ENCODE data around the gene MXRA8. TPM values are rescaled to one million over a fixed set of nuclear protein-coding genes. Genes with fewer than 3 reads are reported as not detected.

MXRA8 gene
- total RNA-seq, 1 donor from 2014 or later: 0.11 TPM

DNA sequence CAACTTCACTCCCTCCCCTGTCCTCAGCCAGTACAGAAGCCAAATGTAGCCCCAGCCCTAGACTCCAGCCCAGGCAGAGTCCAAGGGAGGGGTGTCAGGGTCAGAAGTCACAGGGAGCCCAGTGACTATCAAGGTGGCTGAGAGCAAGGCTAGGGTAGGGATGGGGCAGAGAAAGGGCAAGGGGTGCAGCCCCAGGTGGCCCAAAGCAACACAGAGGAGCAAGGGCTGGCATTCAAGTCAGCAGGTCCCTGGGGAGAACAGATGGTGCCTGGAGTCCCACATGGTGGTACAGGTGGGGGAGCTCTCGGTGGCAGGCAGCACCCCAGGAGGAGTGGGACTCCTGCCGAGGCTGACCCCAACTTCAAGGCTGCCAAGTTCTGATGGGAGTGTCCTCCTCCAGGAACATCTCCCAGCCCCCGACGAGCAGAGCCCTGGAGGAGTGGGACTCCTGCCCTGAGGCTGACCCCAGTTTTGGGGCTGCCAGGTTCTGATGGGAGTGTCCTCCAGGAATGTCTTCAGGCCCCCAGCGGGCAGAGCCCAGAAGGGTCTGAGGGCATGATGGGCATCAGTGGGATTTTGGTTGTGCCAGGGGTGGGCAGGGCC, 5.5 kb downstream of the MXRA8 start:
- intact Hi-C loops (cut with micrococcal nuclease): no loop called here

DNA sequence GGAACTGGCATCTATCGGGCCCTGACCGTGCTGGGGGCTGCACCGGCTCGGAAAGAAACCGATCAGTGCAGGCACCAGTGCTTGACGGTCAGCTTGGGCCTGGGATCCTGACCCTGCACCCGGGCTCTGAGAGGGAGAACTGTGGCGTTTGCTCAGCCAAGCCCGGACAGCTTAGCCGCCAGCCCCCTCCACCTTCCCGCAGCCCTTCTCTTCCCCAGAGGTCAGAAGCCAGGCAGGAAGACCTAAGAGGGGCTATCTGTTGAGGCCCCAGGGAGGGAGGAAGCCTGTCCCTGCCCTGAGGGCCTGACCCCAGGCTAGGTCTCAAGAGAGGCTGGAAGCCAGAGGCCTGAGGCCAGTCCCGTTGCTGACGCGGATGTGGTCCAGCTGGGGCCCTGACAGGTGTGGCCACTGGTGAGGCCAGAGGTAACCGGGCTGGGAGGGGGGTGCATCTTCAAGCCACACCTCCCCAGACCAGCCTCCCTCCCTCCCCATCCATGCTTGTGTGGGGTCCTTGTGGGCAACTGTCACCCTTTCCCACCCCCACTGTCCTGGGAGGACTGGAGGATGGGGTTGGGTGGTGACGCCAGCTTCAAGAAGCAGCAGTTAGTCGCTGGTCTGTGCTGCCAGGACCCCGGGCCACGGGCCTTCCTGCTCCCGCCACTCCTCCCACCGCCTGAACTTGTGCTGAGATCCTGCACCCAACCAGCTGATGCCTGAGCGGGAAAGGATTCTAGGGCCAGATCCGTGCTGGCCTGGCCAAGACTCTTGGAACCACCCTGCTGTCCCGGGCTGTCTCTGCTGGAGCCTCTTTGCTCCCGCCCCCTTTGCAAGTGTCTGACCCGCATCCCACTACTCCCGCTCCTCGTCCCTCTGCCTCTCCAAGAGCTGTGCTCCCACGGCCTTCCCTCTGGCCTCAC, 6.6 kb downstream of the MXRA8 start:
- intact Hi-C loops (cut with micrococcal nuclease): no loop called here

DNA sequence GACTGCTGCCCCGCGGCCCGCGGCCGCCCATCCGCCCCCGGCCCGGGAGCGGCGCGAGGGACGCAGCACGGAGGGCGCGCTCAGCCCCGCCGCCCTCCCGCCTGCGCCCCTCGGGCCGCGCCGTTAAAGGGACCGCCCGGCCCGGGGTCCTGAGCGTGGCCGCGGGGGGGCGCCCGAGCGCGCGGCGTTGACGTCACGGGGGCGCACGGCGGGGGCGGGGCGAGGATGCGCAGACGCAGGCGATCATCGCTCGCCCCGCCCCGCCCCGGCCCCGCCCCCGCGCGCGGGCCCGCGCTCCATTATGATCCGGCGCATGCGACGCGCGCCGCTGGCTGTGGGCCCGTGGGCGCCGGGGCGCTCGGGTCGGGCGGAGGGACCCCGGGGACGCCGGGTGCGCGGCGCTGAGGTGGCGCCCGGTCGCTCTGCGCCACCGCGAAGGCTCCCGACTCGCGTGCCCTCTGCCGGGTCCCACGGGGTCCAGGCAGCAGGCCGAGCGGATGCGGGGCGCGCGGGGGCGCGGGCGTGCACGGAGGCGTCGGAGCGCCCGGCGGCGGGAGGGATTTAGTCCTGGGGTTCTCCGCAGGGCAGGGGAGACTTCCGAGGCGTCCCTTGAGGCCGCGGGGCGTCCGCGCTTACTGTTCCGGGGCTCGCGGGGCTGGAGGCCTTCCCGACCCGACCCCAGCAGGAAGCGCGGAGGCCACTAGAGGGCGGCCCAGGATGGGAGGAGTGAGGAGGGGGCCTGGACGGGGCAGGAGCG, 8.9 kb downstream of the MXRA8 start, which contains the start of gene DVL1:
Gene DVL1 (minus strand): TSS at position 163 of the 757 bp plus-strand sequence. CDS start 353 bp downstream, outside the sequence.
- intact Hi-C loops (cut with micrococcal nuclease): loop anchor here (1.0 to 5.0 kb wide), 2 partner anchors 22 to 42 kb away; partner anchors contain the start of genes ACAP3 and PUSL1

GRCh38 chr1:1348420-1349255, 9.7 kb downstream of the MXRA8 start:
- intact Hi-C loops (cut with micrococcal nuclease): loop anchor here (1.0 to 5.0 kb wide), 2 partner anchors 23 to 41 kb away; partner anchors contain the start of genes ACAP3 and PUSL1

DNA sequence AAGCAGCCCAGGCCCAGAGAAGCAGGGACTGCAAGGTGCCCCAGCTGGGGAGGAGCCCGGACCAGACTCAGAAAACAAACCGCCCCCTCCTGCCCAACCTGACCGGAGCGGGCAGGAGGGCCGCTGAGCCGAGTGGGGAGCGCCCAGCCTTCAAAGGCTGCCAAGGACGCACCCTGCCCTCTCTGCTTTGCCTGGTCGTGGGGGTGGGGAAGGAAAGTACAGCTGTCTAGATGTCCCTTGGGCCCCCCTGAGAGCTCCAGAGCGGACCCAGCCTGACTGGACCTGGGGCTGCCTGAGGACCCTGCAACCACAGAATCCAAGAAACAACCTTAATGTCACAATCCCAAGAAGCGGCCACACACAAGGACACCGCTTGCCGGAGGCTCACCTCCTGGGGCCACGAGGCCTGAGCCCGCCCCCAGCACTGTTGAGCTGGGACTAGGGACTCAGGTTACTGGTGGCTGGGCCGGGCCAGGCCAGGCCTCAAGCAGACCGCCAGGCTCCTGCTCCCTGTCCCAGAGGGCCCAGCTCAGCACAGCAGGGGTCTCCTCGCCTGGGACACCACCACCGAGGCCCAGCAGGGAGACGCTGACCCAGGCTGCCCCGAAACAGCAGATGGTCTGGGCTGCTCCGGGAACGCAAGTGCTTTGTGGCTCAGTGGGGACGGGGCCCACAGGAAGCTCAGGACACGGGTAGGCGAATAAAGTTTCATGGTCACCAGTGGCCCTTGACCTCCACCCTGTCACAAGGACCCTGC, 10.5 kb downstream of the MXRA8 start:
- intact Hi-C loops (cut with micrococcal nuclease): loop anchor here (5.0 kb wide), 1 partner anchor 41 kb away; the partner anchor contains the start of genes ACAP3 and PUSL1

DNA sequence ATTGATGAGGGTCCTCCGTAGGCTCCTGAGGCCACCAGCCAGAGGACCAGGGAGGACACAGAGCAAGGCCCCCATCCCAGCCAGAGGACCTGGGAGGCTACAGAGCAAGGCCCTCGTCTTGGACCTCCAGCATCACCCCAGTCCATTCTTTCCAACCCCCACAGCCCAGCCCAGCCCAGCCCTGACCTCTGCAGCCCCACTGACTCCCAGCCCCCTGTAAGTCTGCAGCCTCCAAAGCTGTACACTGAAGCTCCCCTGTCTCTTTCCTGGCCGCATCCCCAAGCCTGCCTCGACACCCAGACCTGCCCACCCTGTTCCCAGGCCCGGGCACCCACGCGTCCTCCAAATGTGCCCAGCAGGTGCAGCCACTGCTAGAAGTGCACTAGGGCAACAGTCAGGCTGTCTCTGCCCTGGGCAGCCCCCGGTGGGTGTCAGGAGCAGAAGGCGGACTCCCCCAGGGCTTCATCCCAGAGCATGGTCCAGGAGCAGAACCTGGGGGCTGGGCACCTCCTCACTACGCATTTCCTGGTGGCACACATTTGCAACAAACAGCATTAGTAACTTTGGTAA, 11.2 kb downstream of the MXRA8 start:
- intact Hi-C loops (cut with micrococcal nuclease): loop anchor here (5.0 kb wide), 1 partner anchor 40 kb away; the partner anchor contains the start of genes ACAP3 and PUSL1

DNA sequence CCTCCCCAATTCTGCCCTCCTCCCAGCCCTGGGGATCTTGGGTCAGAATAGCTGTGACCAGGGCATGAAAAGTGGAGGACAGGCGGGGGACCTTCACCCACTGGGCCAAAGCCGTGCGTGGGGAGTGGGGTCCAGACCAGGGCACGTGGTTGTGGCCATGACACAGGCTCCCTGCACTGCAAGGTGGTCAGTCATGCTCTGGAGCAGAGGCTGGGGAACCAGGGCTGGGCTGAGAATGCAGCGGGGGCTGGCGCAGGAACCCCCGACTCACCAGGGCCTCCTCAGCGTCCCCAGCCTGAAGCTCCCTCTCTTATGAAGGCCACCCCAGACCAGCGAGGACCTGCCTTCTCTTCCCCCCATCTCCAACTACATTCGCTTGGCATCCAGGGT, 11.9 kb downstream of the MXRA8 start:
- intact Hi-C loops (cut with micrococcal nuclease): loop anchor here (5.0 kb wide), 1 partner anchor 39 kb away; the partner anchor contains the start of genes ACAP3 and PUSL1

- intact Hi-C loops (cut with micrococcal nuclease): loop anchor here (5.0 kb wide), 1 partner anchor 39 kb away; the partner anchor contains the start of genes ACAP3 and PUSL1
Measured at GRCh38 chr1:1345860-1346500, 12.4 kb downstream of the MXRA8 start.

DNA sequence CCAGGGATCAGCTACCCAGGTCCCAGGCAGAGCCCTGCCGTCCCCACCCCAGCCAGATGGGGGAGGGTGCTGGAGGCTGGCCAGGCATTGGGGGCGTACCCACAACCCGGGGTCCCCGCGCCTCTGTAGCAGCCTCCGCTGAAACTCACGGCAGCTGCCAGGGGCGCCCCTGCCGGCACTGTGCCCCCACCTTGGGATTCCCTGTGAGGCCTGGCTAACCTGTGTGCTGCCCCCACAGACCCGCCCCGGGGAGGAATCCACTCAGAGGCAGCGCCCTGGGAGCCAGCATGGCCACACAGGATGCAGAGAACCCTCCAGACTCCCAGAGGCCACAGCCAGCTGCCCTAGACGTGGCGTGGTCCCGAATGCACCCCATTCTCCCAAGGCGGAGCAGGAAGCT, 13.0 kb downstream of the MXRA8 start:
- intact Hi-C loops (cut with micrococcal nuclease): loop anchor here (5.0 kb wide), 1 partner anchor 38 kb away; the partner anchor contains the start of genes ACAP3 and PUSL1

- intact Hi-C loops (cut with micrococcal nuclease): loop anchor here (5.0 kb wide), 1 partner anchor 38 kb away; the partner anchor contains the start of genes ACAP3 and PUSL1
Measured at GRCh38 chr1:1344655-1345361, 13.5 kb downstream of the MXRA8 start.

DNA sequence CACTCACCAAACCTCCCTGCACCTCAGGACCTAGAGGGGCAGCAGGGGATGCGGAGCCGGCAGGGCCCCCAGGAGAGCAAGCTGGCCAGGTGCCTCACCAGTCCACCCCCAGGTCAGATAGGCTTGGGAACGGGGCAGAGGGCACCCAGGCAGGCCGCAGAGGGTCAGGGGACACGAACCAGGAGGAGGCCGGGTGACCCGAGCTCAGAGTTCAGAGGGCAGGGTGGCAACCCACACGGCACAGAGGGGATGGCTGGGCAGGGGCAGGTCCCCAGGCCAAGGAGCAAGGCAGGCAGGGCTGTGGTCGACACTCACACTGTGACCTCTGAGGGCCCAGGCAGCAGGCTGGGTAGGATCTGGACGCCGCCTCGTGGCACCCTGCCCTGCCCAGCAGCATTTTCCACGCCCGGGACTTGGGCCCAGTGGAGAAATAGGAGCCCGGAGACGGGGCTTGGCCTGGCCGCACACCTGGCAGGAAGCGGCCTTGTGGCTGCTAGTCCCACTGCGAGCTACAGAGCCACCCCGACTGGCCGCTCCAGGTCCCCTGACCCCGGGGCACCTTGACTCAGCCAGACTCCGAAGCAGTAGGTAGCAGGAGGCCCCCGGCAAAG, 14.4 kb downstream of the MXRA8 start:
- intact Hi-C loops (cut with micrococcal nuclease): no loop called here

DNA sequence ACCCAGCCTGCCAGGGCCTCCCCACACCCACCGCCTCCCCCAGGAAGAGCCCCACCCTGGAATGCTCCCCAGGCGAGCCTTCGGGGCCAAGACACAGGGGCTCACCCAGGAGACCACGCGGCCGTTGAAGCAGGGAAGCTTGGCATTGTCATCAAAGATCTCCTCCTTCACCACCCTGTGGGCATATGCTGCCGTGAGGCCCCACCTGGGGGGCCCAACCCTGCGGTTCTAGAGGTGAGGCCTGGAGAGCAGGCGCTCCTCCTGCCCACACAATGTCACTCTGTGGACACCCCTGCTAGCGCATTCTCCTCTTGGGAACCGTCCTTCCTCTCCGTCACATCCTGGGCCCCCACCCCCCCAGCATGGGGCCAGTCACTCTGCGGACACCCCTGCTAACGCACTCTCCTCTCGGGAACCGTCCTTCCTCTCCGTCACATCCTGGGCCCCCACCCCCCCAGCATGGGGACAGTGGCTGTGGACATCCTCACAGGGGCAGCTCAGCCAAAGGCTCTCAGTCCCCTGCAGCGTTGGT, 15.7 kb downstream of the MXRA8 start:
- intact Hi-C loops (cut with micrococcal nuclease): no loop called here

DNA sequence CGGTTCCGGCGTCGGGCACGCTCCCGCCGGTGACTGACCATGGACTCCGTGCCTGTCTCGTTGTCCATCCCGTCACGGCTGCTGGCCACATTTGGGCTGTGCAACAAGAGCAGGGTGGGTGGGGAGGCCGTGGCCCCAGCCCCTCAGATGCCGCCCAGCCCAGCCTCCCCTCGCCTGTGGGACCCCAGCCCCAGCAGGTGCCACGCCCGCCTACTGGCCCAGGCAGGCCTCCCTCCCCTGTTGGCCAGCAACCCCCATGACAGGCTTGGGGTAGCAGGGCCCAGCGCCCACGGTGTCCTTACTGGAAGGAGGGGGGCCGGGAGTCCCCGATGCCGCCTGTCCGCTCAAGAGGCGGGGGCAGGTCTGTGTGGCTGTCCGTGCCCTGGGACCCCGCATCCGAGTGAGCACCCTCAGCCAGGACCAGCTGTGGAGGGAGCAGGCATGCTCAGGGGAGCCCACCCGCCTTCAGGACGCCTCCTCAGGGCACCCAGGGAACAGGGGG, 16.2 kb downstream of the MXRA8 start:
- intact Hi-C loops (cut with micrococcal nuclease): no loop called here

DNA sequence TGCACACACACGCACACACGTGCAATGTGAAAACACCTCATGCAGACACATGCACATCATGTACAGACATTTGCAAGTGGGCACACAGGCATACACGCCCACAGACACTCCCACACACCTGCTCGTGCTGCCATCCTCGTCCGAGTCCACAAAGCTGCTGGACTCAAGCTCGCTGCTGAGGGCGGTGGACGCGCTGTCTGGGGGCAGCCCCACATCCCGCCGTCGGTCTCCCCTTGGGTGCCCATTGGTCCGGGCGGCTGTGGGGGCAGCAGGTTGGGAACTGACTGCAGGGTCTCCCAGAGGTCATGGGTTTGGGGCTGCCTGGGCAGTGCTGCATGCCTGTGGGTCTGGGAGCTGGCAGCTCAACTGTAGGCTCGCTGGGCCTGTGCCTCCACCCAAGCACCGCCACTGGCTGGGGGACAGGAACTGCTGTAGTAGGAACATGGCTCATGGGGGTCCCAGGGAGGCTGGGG, 16.8 kb downstream of the MXRA8 start:
- intact Hi-C loops (cut with micrococcal nuclease): no loop called here

DNA sequence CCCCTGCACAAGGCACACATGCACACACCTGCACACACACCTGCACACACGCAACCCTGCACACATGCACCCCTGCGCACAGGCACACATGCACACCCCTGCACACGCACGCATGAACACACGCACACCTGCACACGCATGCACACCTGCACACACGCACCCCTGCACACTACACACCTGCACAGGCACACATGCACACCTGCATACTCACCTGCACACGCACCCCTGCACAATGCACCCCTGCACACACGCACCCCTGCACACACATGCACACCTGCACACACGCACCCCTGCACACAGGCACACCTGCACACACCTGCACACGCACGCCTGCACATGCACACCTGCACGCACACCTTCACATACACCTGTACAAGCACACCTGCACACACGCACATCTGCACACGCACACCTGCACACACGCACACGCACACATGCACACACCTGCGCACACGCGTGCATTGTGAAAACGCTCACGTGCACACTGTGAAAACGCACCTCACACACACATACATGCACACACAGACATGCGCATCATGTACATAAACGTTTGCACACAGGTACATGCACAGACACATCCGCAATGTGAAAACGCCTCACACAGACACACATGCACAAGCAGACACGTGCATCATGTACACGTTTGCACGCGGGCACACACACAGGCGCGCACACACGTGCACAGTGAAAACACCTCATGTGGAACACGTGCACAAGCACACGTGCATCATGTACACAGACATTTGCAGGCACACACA, 17.4 kb downstream of the MXRA8 start:
- intact Hi-C loops (cut with micrococcal nuclease): no loop called here

DNA sequence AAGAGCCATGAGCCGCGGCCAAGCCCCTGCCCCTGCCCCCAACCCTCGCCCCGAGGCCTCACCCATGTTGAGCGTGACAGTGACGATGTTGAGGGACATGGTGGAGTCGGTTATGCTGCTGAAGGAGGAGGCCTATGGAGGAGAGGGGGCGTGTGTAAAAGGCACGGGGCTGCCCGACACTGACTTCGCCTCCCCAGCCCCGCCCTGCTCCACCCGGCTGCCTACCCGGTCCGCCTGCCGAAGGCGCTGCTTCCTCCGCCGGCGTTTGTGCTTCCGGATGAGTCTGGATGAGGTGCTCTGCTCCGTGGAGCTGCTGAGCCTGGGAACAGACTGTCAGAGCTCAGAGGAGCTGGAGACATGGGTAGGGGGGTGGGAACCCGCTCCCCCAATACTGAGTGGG, 18.2 kb downstream of the MXRA8 start:
- intact Hi-C loops (cut with micrococcal nuclease): no loop called here

Data from T-helper 2 cell treated with Interferon-gamma antibody and Interleukin-4, amounts not matched to agents 100 ng/mL and 5 ng/mL, for 36 hours (primary cell).